Neural progenitor cell (in vitro differentiated cells): ENCODE data around the gene C9orf50. TPM values are rescaled to one million over a fixed set of nuclear protein-coding genes. Genes with fewer than 3 reads are reported as not detected.

Experiments used
- DNase-seq: peaks from one replicate; pipeline ENCODE4 v3.0.0-alpha.2; 2016; ENCODE audit warnings: low spot score
- H2AFZ ChIP-seq: fragments of 200-600 bp; sonication (generic); replicated peaks from 2 replicates; pipeline ENCODE4 v1.6.1; 2016; ENCODE audit warnings: antibody characterized with exemption
- H3F3A ChIP-seq: fragments of 200-600 bp; sonication (generic); 2 replicates; pipeline ENCODE4 v1.6.1; 2016; ENCODE audit warnings: antibody characterized with exemption, low read depth
- H3K27ac ChIP-seq: fragments of 200-600 bp; sonication (generic); 2 replicates; pipeline ENCODE4 v1.5.1; 2016; ENCODE audit warnings: mild to moderate bottlenecking
- H3K27me3 ChIP-seq: fragments of 200-600 bp; sonication (generic); 2 replicates; pipeline ENCODE4 v1.6.1; 2016; ENCODE audit warnings: mild to moderate bottlenecking, moderate library complexity
- H3K36me3 ChIP-seq: fragments of 200-600 bp; sonication (generic); 2 replicates; pipeline ENCODE4 v1.5.1; 2016
- H3K4me1 ChIP-seq: fragments of 200-600 bp; sonication (generic); 2 replicates; pipeline ENCODE4 v1.6.1; 2016; ENCODE audit warnings: mixed run types
- H3K4me2 ChIP-seq: fragments of 200-600 bp; sonication (generic); 2 replicates; pipeline ENCODE4 v1.6.1; 2016
- H3K4me3 ChIP-seq: fragments of 200-600 bp; sonication (generic); 2 replicates; pipeline ENCODE4 v1.5.1; 2016
- H3K79me2 ChIP-seq: fragments of 200-600 bp; sonication (generic); 2 replicates; pipeline ENCODE4 v1.6.1; 2016; ENCODE audit warnings: low read depth
- H3K9ac ChIP-seq: fragments of 200-600 bp; sonication (generic); 2 replicates; pipeline ENCODE4 v1.6.1; 2016
- H3K9me3 ChIP-seq: fragments of 200-600 bp; sonication (generic); 2 replicates; pipeline ENCODE4 v1.5.1; 2016; ENCODE audit warnings: low read depth
- H4K20me1 ChIP-seq: fragments of 200-600 bp; sonication (generic); 2 replicates; pipeline ENCODE4 v1.6.1; 2016; ENCODE audit warnings: low read depth
- H3K27ac Mint-ChIP-seq: 3 replicates; pipeline ENCODE4 v1.8.0; 2021; ENCODE audit warnings: mixed read lengths
- H3K27me3 Mint-ChIP-seq: 2 replicates; pipeline ENCODE4 v1.8.0; 2022; ENCODE audit warnings: low read depth, mild to moderate bottlenecking, inconsistent platforms, moderate library complexity, mixed read lengths; ENCODE audit not compliant: insufficient read depth
- H3K36me3 Mint-ChIP-seq: 3 replicates; pipeline ENCODE4 v1.8.0; 2021; ENCODE audit warnings: mixed read lengths
- H3K4me1 Mint-ChIP-seq: 3 replicates; pipeline ENCODE4 v1.8.0; 2021; ENCODE audit warnings: mixed read lengths
- H3K4me3 Mint-ChIP-seq: 3 replicates; pipeline ENCODE4 v1.8.0; 2021; ENCODE audit warnings: mild to moderate bottlenecking, moderate library complexity, mixed read lengths
- H3K9me3 Mint-ChIP-seq: 3 replicates; pipeline ENCODE4 v1.8.0; 2020; ENCODE audit warnings: mixed read lengths
- CTCF ChIP-seq: fragments of 200-600 bp; sonication (generic); IDR thresholded peaks from 2 replicates; pipeline ENCODE4 v1.5.1; 2017; ENCODE audit warnings: antibody characterized with exemption, mild to moderate bottlenecking
- EZH2 ChIP-seq: fragments of 200-600 bp; sonication (generic); IDR thresholded peaks from 2 replicates; pipeline ENCODE4 v1.6.1; 2017; ENCODE audit warnings: antibody characterized with exemption, mild to moderate bottlenecking, moderate library complexity
- EZH2phosphoT487 ChIP-seq: fragments of 200-600 bp; sonication (generic); IDR thresholded peaks from 2 replicates; pipeline ENCODE4 v1.6.1; 2017; ENCODE audit warnings: antibody characterized with exemption
- total RNA-seq: library from RNA; depleted of rRNA; stranded (reverse); fragments of >200 nt; gene quantifications from 2 replicates; pipeline ENCODE4 v1.2.3, GENCODE V29; 2015; ENCODE audit warnings: low replicate concordance

C9orf50 gene
- total RNA-seq, 1 donor from 2014 or later, result not detected

- peaks cover 58% of the 10 kb centered on the region for H3K4me1 Mint-ChIP-seq
- no peak overlapping the region for H3K9ac ChIP-seq
- peaks cover 66% of the 10 kb centered on the region for H4K20me1 ChIP-seq
- no peak for TF ChIP-seq CTCF
- no peak for TF ChIP-seq EZH2
- TF ChIP-seq EZH2phosphoT487, result no peak
- peak overlapping the region; percentile 88 for H3K4me3 Mint-ChIP-seq
- H3F3A ChIP-seq, result no peaks in the 10 kb centered on the region
- H3K9me3 ChIP-seq, result no peaks in the 10 kb centered on the region
- peaks cover 2% of the 10 kb centered on the region for H3K27me3 Mint-ChIP-seq
- H3K27ac ChIP-seq, result no peak overlapping the region
- DNase-seq, result no peak
- peaks cover 11% of the 10 kb centered on the region for H3K4me1 ChIP-seq
- peaks cover 5% of the 10 kb centered on the region for H3K36me3 Mint-ChIP-seq
- H3K4me3 ChIP-seq, result peak overlapping the region; percentile 72
- peak overlapping the region; percentile 98 for H3K4me2 ChIP-seq
- H2AFZ ChIP-seq, result no peak overlapping the region
- peak overlapping the region; percentile 80 for H3K27ac Mint-ChIP-seq
- no peaks in the 10 kb centered on the region for H3K27me3 ChIP-seq
- H3K79me2 ChIP-seq, result peaks cover 69% of the 10 kb centered on the region
- no peaks in the 10 kb centered on the region for H3K36me3 ChIP-seq
- H3K9me3 Mint-ChIP-seq, result no peaks in the 10 kb centered on the region
These were observed 6.9 kb upstream of the C9orf50 start for GRCh38 chr9:129627556-129628440.

- H3K4me1 Mint-ChIP-seq, result peaks cover 58% of the 10 kb centered on the region
- H3F3A ChIP-seq, result no peaks in the 10 kb centered on the region
- H3K36me3 Mint-ChIP-seq, result peaks cover 4% of the 10 kb centered on the region
- peaks cover 11% of the 10 kb centered on the region for H3K4me1 ChIP-seq
- H2AFZ ChIP-seq, result no peak overlapping the region
- H3K27me3 Mint-ChIP-seq, result peaks cover 5% of the 10 kb centered on the region
- peak overlapping the region; percentile 56 for H3K9ac ChIP-seq
- H3K27me3 ChIP-seq, result peaks cover 3% of the 10 kb centered on the region
- no peaks in the 10 kb centered on the region for H3K9me3 Mint-ChIP-seq
- H3K9me3 ChIP-seq, result no peaks in the 10 kb centered on the region
- no peak overlapping the region for H3K27ac ChIP-seq
- no peak for DNase-seq
- H3K27ac Mint-ChIP-seq, result no peak overlapping the region
- peak overlapping the region; percentile 88 for H3K4me3 Mint-ChIP-seq
- peak overlapping the region; percentile 98 for H3K4me2 ChIP-seq
- H3K4me3 ChIP-seq, result peak overlapping the region; percentile 72
- H4K20me1 ChIP-seq, result peaks cover 57% of the 10 kb centered on the region
- H3K79me2 ChIP-seq, result peaks cover 58% of the 10 kb centered on the region
- no peaks in the 10 kb centered on the region for H3K36me3 ChIP-seq
- TF ChIP-seq EZH2 (no peak), CTCF (no peak), EZH2phosphoT487 (no peak)
These were observed 5.9 kb upstream of the C9orf50 start for GRCh38 chr9:129626625-129627284.

- H3K9ac ChIP-seq, result peak within 1 kb of the TSS; percentile 56
- H3K4me3 ChIP-seq, result peak within 1 kb of the TSS; percentile 72
- TF ChIP-seq EZH2phosphoT487 (no peak), EZH2 (no peak), CTCF (no peak)
- DNase-seq, result peak; percentile 92
- Mint-ChIP-seq H3K27ac (no peak within 1 kb of the TSS), H3K9me3 (no peaks in the 10 kb centered on the region), H3K36me3 (peaks cover 4% of the 10 kb centered on the region), H3K4me1 (peaks cover 57% of the 10 kb centered on the region), H3K27me3 (peaks cover 7% of the 10 kb centered on the region), H3K4me3 (peak within 1 kb of the TSS; percentile 88)
- no peaks in the 10 kb centered on the region for H3K9me3 ChIP-seq
- H3K27me3 ChIP-seq, result peaks cover 9% of the 10 kb centered on the region
- no peak within 1 kb of the TSS for H3K27ac ChIP-seq
- H3K4me1 ChIP-seq, result peaks cover 11% of the 10 kb centered on the region
- peaks cover 51% of the 10 kb centered on the region for H4K20me1 ChIP-seq
- peaks cover 52% of the 10 kb centered on the region for H3K79me2 ChIP-seq
- H2AFZ ChIP-seq, result peak within 1 kb of the TSS; percentile 66
- H3F3A ChIP-seq, result peaks cover 2% of the 10 kb centered on the region
- H3K36me3 ChIP-seq, result no peaks in the 10 kb centered on the region
- peak within 1 kb of the TSS; percentile 98 for H3K4me2 ChIP-seq
These were observed 5.3 kb upstream of the C9orf50 start, which contains the start of gene NTMT1 for GRCh38 chr9:129626079-129626624. Gene NTMT1, plus strand, starts transcription at chr9:129626163. Its CDS starts 6,541 bp downstream, at chr9:129632704.
